H54 (cell line): ENCODE results near the gene MYOT.

Experiments used
- DNase-seq: peaks from one replicate; pipeline ENCODE4 v3.0.0; 2011; ENCODE audit warnings: low spot score, mixed read lengths; ENCODE audit not compliant: insufficient read length
- FAIRE-seq: peaks from 3 replicates; lab custom pipeline; 2011; peaks lifted over from hg19 to GRCh38; lab: Jason Lieb, UNC
- POLR2A ChIP-seq: IDR thresholded peaks from 2 replicates; pipeline ENCODE4 v1.6.1; 2011; ENCODE audit warnings: low read depth, mild to moderate bottlenecking, low read length

The MYOT gene

DNA sequence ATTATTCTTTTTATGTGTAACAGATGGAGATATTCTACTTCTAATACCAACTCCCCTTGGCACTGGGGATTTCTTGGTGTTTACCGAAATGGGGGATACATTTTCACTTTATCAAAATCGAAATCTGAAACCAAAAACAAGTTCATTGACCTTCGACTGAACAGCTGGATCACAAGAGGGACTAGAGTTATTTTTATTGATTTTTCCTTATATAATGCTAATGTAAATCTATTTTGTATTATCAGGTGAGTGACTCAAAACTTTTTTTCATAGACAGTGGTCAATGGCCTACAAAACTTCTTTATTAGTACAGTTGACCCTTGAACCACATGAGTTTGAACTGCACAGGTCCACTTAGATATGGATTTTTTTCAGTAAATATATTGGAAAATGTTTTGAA, 31.8 kb downstream of the MYOT start:
- no peak for TF ChIP-seq POLR2A
- no peak for FAIRE-seq
- no peak for DNase-seq

- no peak for TF ChIP-seq POLR2A
- no peak for FAIRE-seq
- no peak for DNase-seq
Observed at GRCh38 chr5:137901011-137901817, 33.6 kb downstream of the MYOT start.

GRCh38 chr5:137902408-137903133, 34.9 kb downstream of the MYOT start:
- FAIRE-seq (no peak), DNase-seq (no peak)
- no peak for TF ChIP-seq POLR2A

GRCh38 chr5:137914758-137915157, 47.1 kb downstream of the MYOT start:
- DNase-seq = no peak
- no peak for TF ChIP-seq POLR2A
- FAIRE-seq = no peak

DNA sequence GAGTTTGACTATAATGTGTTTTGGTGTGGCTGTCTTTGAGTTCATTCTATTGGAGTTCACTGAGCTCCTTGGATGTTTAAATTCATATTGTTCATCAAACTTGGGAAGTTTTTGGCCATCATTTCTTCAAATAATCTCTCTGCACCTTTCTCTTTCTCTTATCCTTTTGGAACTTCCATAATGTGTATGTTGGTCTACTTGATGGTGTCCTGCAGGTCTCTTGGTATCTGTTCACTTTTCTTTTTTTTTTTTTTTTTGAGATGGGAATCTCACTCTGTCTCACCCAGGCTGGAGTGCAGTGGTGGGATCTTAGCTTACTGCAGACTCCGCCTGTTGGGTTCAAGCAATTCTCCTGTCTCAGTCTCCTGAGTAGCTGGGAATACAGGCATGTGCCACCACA, 49.3 kb downstream of the MYOT start:
- DNase-seq (no peak), FAIRE-seq (no peak)
- TF ChIP-seq POLR2A = no peak

- TF ChIP-seq POLR2A = no peak
- peak; percentile 45 for FAIRE-seq
- no peak for DNase-seq
Observed at GRCh38 chr5:137921931-137922330, 54.3 kb downstream of the MYOT start.

DNA sequence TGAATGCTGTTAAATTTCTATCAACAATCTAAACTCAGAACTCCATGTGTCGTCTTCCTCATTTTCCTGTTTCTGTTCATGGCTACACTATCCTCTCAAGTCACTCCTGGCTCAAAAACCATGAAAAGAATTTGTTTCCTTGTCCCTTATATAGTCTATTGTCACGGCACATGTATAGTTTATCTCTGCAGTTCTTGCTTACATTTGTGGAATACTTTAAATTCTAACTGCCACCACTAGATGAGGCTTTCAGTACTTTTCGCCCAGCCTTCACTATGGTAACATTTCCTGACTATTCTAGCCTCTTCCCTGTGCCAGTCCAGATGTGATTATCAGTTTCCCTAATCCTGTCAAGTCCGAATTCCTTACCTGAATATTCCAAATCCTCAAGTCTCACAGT, 56.2 kb downstream of the MYOT start:
- no peak for TF ChIP-seq POLR2A
- DNase-seq (no peak), FAIRE-seq (no peak)

DNA sequence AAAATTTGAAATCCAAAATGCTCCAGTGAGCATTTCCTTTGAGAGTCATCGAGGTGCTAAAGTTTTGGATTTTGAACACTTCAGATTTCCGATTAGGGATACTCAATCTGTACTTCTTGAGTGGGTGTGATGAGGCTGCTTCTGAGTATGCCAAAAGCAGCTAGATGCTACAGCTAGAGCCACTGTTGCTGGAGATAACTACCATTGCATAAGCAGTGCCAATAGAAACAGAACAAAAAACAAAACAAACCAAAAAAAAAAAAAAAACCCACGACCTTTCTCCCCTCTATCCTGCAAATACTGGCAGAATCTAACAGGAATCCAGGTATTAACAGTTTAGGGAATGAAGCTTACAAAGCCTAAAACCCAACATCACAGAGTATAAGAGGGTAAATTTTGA, 65.1 kb downstream of the MYOT start:
- DNase-seq (no peak), FAIRE-seq (no peak)
- TF ChIP-seq POLR2A = no peak

GRCh38 chr5:137933491-137933911, 65.8 kb downstream of the MYOT start:
- TF ChIP-seq POLR2A = no peak
- FAIRE-seq (no peak), DNase-seq (no peak)

- no peak for FAIRE-seq
- no peak for DNase-seq
- no peak for TF ChIP-seq POLR2A
Observed at GRCh38 chr5:137935190-137935589, 67.5 kb downstream of the MYOT start.

DNA sequence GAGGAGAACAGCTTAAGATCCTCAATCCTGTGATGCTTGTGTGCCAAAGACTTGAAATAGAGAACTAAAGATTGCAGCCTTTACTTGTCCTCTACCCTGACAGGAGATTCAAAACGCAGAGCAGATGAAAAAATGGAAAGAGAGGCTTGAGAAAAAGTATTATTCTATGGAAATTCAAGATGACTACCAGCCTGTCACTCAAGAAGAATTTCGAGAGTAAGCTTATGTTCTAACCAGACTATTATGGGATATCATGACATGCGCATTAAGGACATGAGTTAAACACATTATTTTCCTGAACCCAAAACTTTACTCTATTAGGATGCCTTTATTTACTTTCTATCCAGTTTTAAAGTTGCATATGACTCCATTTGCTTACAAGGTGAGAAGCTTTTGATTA, 68.0 kb downstream of the MYOT start:
- FAIRE-seq = peak; percentile 52
- no peak for TF ChIP-seq POLR2A
- no peak for DNase-seq
